DND-41 (cell line): ENCODE measurements around the gene DNAH17.

ENCODE experiments used
- EZH2 ChIP-seq: IDR thresholded peaks from 3 replicates; pipeline ENCODE4 v1.6.1; 2012; ENCODE audit warnings: borderline replicate concordance, low read depth, mild to moderate bottlenecking, moderate library complexity, low read length, inconsistent platforms; ENCODE audit not compliant: severe bottlenecking
- TF ChIP-seq, protein P1 (sequence below): IDR thresholded peaks from 2 replicates; pipeline ENCODE4 v1.5.1; 2012; ENCODE audit warnings: borderline replicate concordance, low read length, moderate library complexity, mild to moderate bottlenecking; ENCODE audit not compliant: poor library complexity, severe bottlenecking; ENCODE audit errors: extremely low read depth

DNA sequence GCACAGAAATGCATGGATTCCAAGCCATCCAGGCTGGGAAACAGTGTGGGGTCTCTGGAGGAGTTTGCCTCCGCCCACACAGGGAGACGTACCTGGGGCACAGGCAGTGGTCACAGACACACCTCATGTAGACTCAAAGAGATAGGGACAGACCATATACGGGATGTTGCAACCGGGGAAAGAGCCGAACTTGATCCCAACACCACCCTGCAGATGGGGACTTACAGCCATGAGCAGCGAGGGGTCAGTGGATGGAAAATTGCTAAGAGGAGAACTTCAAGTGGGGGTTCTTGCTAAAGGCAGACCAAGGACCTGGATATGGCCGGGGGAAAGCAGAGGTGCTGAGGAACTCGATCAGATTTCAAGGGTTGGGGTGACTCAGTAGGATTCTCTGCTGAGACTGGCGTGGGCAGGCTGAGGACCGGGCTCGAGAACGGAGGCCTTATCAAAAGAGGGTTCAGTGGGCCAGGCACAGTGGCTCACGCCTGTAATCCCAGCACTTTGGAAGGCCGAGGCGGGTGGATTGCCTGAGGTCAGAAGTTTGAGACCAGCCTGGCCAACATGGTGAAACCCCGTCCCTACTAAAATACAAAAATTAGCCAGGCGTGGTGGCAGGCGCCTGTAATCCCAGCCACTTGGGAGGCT, 12.0 kb upstream of the DNAH17 start:
- TF ChIP-seq, protein P1, sequence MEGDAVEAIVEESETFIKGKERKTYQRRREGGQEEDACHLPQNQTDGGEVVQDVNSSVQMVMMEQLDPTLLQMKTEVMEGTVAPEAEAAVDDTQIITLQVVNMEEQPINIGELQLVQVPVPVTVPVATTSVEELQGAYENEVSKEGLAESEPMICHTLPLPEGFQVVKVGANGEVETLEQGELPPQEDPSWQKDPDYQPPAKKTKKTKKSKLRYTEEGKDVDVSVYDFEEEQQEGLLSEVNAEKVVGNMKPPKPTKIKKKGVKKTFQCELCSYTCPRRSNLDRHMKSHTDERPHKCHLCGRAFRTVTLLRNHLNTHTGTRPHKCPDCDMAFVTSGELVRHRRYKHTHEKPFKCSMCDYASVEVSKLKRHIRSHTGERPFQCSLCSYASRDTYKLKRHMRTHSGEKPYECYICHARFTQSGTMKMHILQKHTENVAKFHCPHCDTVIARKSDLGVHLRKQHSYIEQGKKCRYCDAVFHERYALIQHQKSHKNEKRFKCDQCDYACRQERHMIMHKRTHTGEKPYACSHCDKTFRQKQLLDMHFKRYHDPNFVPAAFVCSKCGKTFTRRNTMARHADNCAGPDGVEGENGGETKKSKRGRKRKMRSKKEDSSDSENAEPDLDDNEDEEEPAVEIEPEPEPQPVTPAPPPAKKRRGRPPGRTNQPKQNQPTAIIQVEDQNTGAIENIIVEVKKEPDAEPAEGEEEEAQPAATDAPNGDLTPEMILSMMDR: no peak
- TF ChIP-seq EZH2: no peak
